ENCODE results near the gene INHBA.

The INHBA gene

DNA sequence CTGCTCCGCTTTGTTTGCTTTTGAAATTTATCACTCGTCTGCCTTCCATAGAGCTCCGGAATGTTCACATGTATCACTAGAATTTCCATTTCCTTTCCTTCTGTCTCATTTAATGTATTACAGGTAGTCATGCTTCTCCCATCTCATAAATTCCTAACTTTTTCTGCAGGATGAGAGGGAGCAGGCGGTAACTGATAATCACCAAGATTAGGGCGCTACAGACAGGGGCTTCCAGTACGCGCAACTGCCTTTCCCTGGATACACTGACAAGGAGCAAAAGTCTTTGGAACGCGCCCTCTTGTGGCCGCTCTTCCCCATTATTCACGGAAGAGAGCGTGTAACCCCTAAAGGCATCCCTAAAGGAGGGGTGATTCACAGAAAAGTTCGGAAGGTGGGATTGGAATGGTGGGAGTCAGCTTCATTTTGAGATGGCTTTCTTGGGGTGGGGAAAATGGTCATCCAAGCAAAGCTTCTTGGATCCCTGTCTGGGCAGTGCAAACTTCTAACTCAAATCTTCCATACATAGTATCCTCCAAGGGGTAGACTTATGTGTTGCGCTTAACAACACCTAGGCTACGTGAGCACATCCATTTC lies 6.5 kb downstream of the INHBA start:
- DNase-seq (ENCODE audit: insufficient read length) (no peak), FAIRE-seq (no peak)
- TF ChIP-seq TAF1 (IDR thresholded peaks at IDR 0.05; ENCODE audit: borderline replicate concordance, low read depth, low read length) (no peak), POLR2A (IDR thresholded peaks at IDR 0.05; ENCODE audit: low read depth, low read length) (no peak), POLR2AphosphoS5 (IDR thresholded peaks at IDR 0.05; ENCODE audit: low read depth, low read length) (no peak)

DNA sequence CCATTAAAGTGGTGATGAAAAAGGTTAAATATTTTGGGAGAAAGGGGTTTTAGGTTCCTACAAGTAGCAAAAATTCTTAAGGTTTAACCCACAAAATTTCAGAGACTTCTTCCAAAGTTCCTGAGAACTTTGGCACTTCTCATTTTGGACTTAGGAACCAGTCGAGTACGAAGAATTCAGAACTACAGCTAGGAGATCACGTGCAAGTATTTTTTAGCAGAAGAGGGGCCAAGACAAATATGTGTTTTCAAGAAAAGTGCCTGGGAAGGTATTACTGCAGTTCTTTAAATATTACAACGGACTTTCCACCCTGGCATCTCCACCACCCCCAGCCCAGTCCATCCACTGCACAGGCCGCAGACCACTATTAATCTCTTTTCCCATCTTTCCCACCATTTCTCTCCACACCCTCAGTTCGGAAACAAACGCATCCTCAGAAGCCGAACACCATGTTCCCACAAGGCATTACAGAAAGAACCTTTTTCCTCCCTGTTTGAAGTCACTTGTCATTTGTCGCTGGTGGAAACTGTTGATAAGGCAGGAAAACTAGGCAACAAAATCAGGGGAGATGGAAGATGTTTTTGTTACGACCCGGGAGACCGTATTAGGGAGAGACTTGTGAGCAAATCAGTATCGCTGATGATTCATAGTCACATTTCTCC lies 7.1 kb downstream of the INHBA start:
- no peak for FAIRE-seq

DNA sequence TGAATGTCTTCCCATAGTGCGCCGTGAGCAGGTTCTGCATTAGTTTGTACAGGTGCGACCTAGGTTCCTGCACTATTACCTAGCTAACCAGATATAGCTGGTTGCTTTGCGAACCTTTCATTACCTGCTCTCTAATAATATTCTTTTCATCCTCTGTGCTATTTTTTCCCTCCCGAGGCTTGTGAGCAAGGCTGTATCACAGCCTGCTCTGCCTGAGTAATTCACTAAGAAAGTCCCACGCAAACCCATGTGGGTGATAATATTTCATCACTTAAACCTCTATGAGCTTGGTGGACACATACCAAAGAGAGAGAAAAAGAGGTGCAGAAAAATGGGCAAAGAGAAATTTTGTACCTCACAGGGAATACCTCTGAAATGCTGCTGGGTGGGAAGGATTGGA lies 8.4 kb downstream of the INHBA start:
- no peak for FAIRE-seq

More for the DNA sequence above, 7.1 kb downstream of the INHBA start:
- DNase-seq (ENCODE audit: insufficient read length), result no peak
- TF ChIP-seq POLR2A (IDR thresholded peaks at IDR 0.05; ENCODE audit: low read depth, low read length) (no peak), POLR2AphosphoS5 (IDR thresholded peaks at IDR 0.05; ENCODE audit: low read depth, low read length) (no peak)

DNA sequence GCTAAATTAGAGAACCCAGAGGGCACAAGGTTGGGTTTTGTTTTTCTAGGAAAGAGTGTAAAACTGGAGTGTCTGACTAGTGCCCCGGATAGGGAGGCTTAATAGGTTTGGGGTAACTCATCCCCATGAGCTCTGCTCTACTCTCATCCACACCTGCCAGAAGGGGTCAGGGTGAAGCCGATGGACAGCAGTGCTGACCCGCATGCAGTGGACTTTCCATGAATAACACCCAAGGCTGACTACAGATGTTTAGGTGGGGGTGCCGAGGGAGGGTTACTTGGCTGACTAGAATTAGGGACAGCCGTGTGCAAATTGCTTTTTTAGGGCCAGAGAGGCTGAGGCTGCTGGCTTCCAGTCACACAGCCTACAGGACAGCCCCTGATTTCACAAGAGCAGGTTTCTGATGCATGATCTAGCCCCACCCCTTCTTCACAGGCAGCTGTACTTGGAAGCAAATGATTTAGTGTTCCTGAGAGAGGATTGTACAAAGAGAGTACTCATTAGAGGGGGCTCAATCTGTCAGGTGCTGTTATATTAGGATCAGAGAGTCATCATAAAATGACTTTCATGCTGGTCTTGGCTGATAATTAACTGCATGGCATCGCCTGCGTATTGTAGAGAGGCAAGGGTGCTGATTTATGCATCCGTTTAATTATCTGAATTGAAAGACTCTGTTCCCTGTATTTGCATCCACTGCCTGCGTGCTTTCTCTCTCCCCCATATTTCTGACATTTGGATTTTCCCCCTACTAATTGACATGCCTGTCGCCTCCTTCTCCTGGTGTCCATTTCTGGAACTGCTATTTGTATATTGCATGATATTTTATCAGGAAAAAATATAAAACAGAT lies 9.5 kb downstream of the INHBA start:
- FAIRE-seq (no peak), DNase-seq (ENCODE audit: insufficient read length) (no peak)
- TF ChIP-seq TAF1 (IDR thresholded peaks at IDR 0.05; ENCODE audit: borderline replicate concordance, low read depth, low read length), result no peak
- no peak for TF ChIP-seq POLR2AphosphoS5 (IDR thresholded peaks at IDR 0.05; ENCODE audit: low read depth, low read length)

More for the DNA sequence above, 8.4 kb downstream of the INHBA start:
- TF ChIP-seq POLR2AphosphoS5 (IDR thresholded peaks at IDR 0.05; ENCODE audit: low read depth, low read length), result no peak
- TF ChIP-seq POLR2A (IDR thresholded peaks at IDR 0.05; ENCODE audit: low read depth, low read length), result no peak
- no peak for TF ChIP-seq TAF1 (IDR thresholded peaks at IDR 0.05; ENCODE audit: borderline replicate concordance, low read depth, low read length)
- DNase-seq (ENCODE audit: insufficient read length), result no peak

DNA sequence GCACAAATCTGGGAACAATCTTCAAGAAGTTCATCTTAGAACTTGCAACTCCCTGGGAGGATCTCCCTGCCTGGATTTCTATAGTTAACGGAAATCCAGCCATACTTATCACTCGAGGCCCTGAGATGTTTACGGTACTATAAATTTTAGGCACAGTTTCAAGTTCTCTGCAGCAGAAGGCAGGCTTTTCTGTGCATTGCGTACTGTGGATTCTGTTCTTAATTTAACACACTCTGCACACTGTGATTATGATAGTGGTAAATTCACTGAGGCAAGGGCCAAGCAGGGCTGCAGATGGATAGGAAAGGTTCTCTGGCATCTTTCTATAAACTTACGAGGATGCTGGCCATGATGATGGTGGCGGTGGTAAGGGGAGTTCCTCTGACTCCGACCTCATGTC lies 10.6 kb downstream of the INHBA start:
- DNase-seq (ENCODE audit: insufficient read length) (no peak), FAIRE-seq (no peak)
- TF ChIP-seq TAF1 (IDR thresholded peaks at IDR 0.05; ENCODE audit: borderline replicate concordance, low read depth, low read length) (no peak), POLR2AphosphoS5 (IDR thresholded peaks at IDR 0.05; ENCODE audit: low read depth, low read length) (no peak), POLR2A (IDR thresholded peaks at IDR 0.05; ENCODE audit: low read depth, low read length) (no peak)

DNA sequence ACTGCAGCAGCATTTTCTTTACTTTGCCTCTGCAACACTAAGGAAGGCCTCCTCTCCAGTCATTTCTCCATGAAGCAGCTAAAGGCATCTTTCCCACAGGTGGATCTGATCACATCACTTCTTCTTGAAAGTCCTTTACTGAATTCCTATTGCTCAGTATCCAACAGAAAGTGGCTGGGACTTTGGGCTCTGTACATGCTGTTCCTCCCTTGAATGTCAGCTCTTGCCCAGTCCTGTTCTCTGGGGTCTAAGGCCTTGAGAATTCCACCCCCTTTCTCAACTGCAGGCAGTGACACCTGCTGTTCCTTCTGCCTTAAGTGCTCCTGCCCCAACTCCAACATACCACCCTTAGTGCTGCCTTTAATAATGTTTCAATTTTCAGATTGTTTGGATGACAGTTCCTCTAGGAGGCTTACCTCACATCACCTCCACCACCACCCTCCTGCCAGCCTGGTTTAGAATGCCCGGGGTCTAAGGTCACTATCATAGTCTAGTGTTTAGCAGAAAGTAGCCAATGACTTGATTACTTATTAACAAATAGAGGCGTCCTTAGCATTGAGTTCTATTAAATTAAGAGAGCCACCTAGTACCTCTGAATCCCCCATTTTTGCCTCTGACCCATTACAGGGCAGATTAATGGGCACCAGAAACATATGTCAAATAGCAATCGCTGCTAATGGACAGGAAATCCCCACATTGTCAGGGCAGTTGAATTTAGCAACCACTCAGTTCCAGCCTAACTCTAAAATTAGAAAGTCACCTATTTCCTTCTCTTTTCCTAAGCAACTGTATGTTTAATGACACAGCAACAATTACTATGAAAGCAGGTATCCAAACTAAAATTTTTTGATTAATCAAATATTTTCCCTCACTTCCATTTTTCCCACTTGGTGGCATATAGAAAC lies 11.4 kb downstream of the INHBA start:
- FAIRE-seq (no peak), DNase-seq (ENCODE audit: insufficient read length) (no peak)

DNA sequence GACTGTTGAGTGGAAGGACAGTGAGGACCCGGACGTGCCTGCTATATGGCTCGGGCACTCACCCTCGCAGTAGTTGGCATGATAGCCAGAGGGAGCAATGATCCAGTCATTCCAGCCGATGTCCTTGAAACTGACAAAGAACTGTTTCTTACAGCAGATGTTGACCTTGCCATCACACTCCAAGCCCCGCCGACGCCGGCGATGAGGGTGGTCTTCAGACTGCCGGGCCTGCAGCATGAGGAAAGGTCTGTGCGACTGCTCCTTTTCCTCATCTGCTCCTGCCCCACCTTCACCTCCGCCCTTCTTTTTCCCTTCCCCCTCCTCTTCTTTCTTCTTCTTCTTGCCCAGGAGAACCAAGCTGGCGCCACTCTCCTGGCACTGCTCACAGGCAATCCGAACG lies 13.1 kb downstream of the INHBA start:
- DNase-seq (ENCODE audit: insufficient read length) (no peak), FAIRE-seq (no peak)
- TF ChIP-seq POLR2A (IDR thresholded peaks at IDR 0.05; ENCODE audit: low read depth, low read length) (no peak), POLR2AphosphoS5 (IDR thresholded peaks at IDR 0.05; ENCODE audit: low read depth, low read length) (no peak), TAF1 (IDR thresholded peaks at IDR 0.05; ENCODE audit: borderline replicate concordance, low read depth, low read length) (no peak)

More for the DNA sequence above, 11.4 kb downstream of the INHBA start:
- TF ChIP-seq POLR2A (IDR thresholded peaks at IDR 0.05; ENCODE audit: low read depth, low read length) (no peak), POLR2AphosphoS5 (IDR thresholded peaks at IDR 0.05; ENCODE audit: low read depth, low read length) (no peak), TAF1 (IDR thresholded peaks at IDR 0.05; ENCODE audit: borderline replicate concordance, low read depth, low read length) (no peak)

DNA sequence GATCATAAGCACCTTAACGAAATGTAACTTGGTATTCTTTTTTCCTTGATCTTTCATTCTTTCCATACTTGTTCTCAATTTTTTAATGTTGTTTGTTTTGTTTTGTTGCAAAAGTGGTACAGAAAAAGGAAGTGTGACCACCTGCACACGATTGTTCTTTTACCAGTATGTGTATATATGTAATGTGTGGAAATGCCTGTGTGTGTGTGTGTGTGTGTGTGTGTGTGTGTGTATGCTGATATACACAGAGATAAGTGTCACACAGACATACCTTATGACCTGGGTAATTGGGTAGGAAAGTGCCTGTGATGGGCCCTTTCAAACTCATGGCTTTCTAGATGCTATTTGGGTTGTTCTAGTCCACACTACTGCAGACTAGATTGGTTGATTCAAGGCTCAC lies 14.0 kb downstream of the INHBA start:
- FAIRE-seq (no peak), DNase-seq (ENCODE audit: insufficient read length) (no peak)
- TF ChIP-seq POLR2A (IDR thresholded peaks at IDR 0.05; ENCODE audit: low read depth, low read length) (no peak), TAF1 (IDR thresholded peaks at IDR 0.05; ENCODE audit: borderline replicate concordance, low read depth, low read length) (no peak), POLR2AphosphoS5 (IDR thresholded peaks at IDR 0.05; ENCODE audit: low read depth, low read length) (no peak)

DNA sequence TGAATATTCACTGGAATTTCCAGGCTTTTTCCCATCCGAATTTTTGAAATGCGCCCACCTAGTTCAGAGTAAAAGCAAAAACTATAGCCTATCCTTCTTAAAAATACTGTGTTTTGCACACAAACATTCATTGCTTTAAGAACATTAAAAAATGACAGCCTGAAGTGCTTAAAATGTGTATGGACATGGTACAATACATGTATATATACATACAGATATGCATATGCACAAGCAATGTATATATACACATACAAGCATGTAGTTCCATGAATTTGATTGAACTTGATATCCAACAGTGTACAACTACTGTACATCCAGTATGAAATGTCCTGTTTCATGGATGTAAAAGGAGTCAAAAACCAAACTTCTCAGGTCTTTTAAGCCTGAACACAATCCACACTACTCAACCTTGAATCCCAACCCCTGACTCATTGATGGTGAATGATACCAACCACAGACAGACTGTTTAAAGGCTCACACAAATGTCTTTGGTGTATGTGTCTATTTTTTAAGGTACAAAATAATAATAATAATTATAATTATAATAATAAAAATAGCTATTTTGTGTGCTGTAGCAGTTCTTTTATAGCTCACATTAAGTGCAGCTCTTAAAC lies 14.8 kb downstream of the INHBA start:
- FAIRE-seq, result no peak
- DNase-seq (ENCODE audit: insufficient read length), result no peak
- TF ChIP-seq POLR2A (IDR thresholded peaks at IDR 0.05; ENCODE audit: low read depth, low read length) (no peak), POLR2AphosphoS5 (IDR thresholded peaks at IDR 0.05; ENCODE audit: low read depth, low read length) (no peak), TAF1 (IDR thresholded peaks at IDR 0.05; ENCODE audit: borderline replicate concordance, low read depth, low read length) (no peak)

DNA sequence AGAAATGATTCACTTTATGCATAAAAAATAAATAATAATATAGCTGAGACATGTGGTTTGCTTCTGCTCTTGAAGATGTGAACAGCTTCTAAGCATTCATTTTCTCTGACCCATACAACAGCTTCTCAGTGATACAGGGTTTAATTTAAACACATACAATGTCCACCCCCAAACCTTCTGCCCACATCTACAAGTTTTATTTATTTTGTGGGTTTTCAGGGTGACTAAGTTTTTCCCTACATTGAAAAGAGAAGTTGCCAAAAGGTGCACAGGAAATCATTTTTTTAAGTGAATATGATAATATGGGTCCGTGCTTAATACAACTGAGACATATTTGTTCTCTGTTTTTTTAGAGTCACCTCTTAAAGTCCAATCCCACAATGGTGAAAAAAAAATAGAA lies 17.2 kb downstream of the INHBA start:
- TF ChIP-seq POLR2A (IDR thresholded peaks at IDR 0.05; ENCODE audit: low read depth, low read length) (no peak), POLR2AphosphoS5 (IDR thresholded peaks at IDR 0.05; ENCODE audit: low read depth, low read length) (no peak), TAF1 (IDR thresholded peaks at IDR 0.05; ENCODE audit: borderline replicate concordance, low read depth, low read length) (no peak)
- DNase-seq (ENCODE audit: insufficient read length), result no peak
- no peak for FAIRE-seq

Data from GM12892 (cell line).